Smooth muscle cell (in vitro differentiated cells): ENCODE data around the gene ELMOD2. TPM values are rescaled to one million over a fixed set of nuclear protein-coding genes. Genes with fewer than 3 reads are reported as not detected.

Source experiments
- DNase-seq: peaks from one replicate; lab custom pipeline; 2025; ENCODE audit not compliant: unreplicated experiment; lab: John Stamatoyannopoulos, UW
- H2AFZ ChIP-seq: fragments of 200-600 bp; sonication (generic); 2 replicates; pipeline ENCODE4 v1.6.0; 2016; ENCODE audit warnings: antibody characterized with exemption, low read depth, mild to moderate bottlenecking
- H3F3A ChIP-seq: fragments of 200-600 bp; sonication (generic); 2 replicates; pipeline ENCODE4 v1.6.0; 2017; ENCODE audit warnings: antibody characterized with exemption, low read depth
- H3K27ac ChIP-seq: fragments of 200-600 bp; sonication (generic); 2 replicates; pipeline ENCODE4 v1.5.1; 2016; ENCODE audit warnings: low read depth, mild to moderate bottlenecking
- H3K27me3 ChIP-seq: fragments of 200-600 bp; sonication (generic); 2 replicates; pipeline ENCODE4 v1.6.1; 2016; ENCODE audit warnings: low read depth, mild to moderate bottlenecking
- H3K36me3 ChIP-seq: fragments of 200-600 bp; sonication (generic); 2 replicates; pipeline ENCODE4 v1.5.1; 2016; ENCODE audit warnings: low read depth
- H3K4me1 ChIP-seq: fragments of 200-600 bp; sonication (generic); 2 replicates; pipeline ENCODE4 v1.5.1; 2016; ENCODE audit warnings: low read depth
- H3K4me2 ChIP-seq: fragments of 200-600 bp; sonication (generic); 2 replicates; pipeline ENCODE4 v1.6.0; 2016; ENCODE audit warnings: mild to moderate bottlenecking
- H3K4me3 ChIP-seq: fragments of 200-600 bp; sonication (generic); 2 replicates; pipeline ENCODE4 v1.5.1; 2016; ENCODE audit warnings: mild to moderate bottlenecking
- H3K79me2 ChIP-seq: fragments of 200-600 bp; sonication (generic); 2 replicates; pipeline ENCODE4 v1.6.0; 2016; ENCODE audit warnings: low read depth, mild to moderate bottlenecking
- H3K9ac ChIP-seq: fragments of 200-600 bp; sonication (generic); 2 replicates; pipeline ENCODE4 v1.6.0; 2016; ENCODE audit warnings: low read depth
- H3K9me3 ChIP-seq: fragments of 200-600 bp; sonication (generic); replicated peaks from 2 replicates; pipeline ENCODE4 v1.5.1; 2016; ENCODE audit warnings: low read depth
- H4K20me1 ChIP-seq: fragments of 200-600 bp; sonication (generic); 2 replicates; pipeline ENCODE4 v1.6.0; 2016; ENCODE audit warnings: low read depth
- WGBS: methylation state at CpG from one replicate; pipeline ENCODE4 v1.1.7; 2016; ENCODE audit warnings: low lambda C conversion rate; 5-methylcytosine and 5-hydroxymethylcytosine counted together
- polyA plus RNA-seq: library from polyadenylated mRNA; unstranded; fragments of >200 nt; fragmentation: Nextera tagmentation; extraction: Ambion mirVana; gene quantifications from 2 replicates; pipeline ENCODE4 v1.2.1, GENCODE V29; 2016
- total RNA-seq: library from RNA; depleted of rRNA; stranded (reverse); fragments of >200 nt; gene quantifications from 2 replicates; pipeline ENCODE4 v1.2.3, GENCODE V29; 2014
- TF ChIP-seq, protein P1 (sequence below): fragments of 200-600 bp; sonication (generic); IDR thresholded peaks from 2 replicates; pipeline ENCODE4 v1.5.1; 2017; ENCODE audit warnings: borderline replicate concordance, mild to moderate bottlenecking, antibody characterized with exemption; ENCODE audit not compliant: insufficient read depth, poor library complexity, severe bottlenecking

ELMOD2 gene, protein sequence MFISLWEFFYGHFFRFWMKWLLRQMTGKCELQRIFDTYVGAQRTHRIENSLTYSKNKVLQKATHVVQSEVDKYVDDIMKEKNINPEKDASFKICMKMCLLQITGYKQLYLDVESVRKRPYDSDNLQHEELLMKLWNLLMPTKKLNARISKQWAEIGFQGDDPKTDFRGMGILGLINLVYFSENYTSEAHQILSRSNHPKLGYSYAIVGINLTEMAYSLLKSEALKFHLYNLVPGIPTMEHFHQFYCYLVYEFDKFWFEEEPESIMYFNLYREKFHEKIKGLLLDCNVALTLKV
- 52.9 and 59.6 TPM in 2 replicates for total RNA-seq
- polyA plus RNA-seq = 26.5 and 31.0 TPM in 2 replicates

DNA sequence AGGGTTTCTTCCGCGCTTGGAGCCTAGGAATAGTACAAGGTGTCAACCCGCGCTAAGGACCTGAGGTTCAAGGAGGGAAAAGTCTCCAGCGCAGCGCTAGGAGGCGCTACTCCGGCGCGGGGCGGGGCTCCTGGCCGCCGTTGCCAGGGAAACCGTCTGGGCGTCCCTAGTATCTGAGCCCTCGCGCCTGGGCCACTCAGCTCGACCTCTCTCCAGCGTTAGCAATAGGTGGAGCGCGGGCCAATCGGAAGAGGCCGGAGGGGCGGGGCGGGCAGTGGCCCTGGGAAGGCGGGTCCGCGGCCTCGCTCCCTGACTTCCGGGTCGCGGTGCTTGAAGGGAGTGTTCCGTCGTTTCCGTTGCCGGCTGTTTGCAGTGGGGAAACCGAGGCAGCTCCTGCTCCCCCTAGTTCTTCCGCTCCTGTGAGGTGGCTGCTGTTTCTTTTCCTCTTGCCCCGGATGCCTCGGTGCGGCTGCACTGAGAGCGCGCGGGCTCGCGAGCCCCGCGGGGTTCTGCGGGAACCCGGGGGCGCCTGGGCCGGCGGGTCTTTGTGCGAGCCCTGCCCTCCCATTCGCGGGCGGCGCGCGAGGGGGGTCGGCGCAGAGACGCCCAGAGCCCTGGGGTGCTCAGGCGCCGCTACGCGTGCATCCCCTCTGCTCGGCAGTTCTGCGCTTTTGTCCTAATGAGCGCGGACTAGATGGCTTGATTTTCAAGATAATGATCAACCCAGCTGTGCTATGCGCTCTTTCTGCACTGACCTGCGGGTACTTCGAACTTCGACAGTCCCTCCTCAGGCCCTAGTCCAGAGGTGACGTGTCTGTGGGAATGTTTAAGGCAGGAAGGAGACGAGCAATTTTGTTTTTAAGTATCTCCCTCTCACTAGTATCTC, at the start of gene ELMOD2:
TSS of gene ELMOD2 (plus strand) at position 312 of the 886 bp plus-strand sequence. CDS start 1,261 bp downstream, outside the sequence.
- Histone ChIP-seq H3K27me3 (no peaks in the 10 kb centered on the region), H3F3A (no peaks in the 10 kb centered on the region), H3K36me3 (peaks cover 8% of the 10 kb centered on the region), H3K4me2 (peak within 1 kb of the TSS; percentile 95), H3K4me3 (peak within 1 kb of the TSS; percentile 81), H3K27ac (peak within 1 kb of the TSS; percentile 33), H3K79me2 (no peaks in the 10 kb centered on the region), H3K4me1 (peaks cover 9% of the 10 kb centered on the region), H4K20me1 (no peaks in the 10 kb centered on the region), H3K9me3 (no peaks in the 10 kb centered on the region), H2AFZ (peak within 1 kb of the TSS; percentile 96), H3K9ac (peak within 1 kb of the TSS; percentile 83)
- TF ChIP-seq, protein P1, sequence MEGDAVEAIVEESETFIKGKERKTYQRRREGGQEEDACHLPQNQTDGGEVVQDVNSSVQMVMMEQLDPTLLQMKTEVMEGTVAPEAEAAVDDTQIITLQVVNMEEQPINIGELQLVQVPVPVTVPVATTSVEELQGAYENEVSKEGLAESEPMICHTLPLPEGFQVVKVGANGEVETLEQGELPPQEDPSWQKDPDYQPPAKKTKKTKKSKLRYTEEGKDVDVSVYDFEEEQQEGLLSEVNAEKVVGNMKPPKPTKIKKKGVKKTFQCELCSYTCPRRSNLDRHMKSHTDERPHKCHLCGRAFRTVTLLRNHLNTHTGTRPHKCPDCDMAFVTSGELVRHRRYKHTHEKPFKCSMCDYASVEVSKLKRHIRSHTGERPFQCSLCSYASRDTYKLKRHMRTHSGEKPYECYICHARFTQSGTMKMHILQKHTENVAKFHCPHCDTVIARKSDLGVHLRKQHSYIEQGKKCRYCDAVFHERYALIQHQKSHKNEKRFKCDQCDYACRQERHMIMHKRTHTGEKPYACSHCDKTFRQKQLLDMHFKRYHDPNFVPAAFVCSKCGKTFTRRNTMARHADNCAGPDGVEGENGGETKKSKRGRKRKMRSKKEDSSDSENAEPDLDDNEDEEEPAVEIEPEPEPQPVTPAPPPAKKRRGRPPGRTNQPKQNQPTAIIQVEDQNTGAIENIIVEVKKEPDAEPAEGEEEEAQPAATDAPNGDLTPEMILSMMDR = peak; percentile 90
- WGBS = under 1% methylated on average over 65 of the region's 77 CpGs
- peak; percentile 83 for DNase-seq

DNA sequence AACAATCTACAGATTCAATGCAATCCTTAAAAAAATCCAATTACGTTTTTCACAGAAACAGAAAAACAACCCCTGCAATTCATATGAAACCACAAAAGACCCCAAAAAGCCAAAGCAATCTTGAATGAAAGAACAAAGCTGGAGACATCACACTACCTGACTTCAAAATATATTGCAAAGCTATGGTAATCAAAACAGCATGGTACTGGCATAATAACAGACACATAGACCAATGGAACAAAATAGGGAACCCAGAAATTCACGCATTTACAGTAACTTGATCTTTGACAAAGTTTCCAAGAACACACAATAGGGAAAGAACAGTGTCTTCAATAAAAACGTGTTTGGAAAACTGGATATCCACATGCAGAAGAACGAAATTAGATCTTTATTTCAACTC, 40.5 kb upstream of the ELMOD2 start:
- no peak for DNase-seq
- Histone ChIP-seq H3K9ac (no peak overlapping the region), H3F3A (no peaks in the 10 kb centered on the region), H2AFZ (no peak overlapping the region), H3K9me3 (no peaks in the 10 kb centered on the region), H3K4me1 (no peaks in the 10 kb centered on the region), H3K27ac (no peak overlapping the region), H3K4me2 (no peak overlapping the region), H3K36me3 (no peaks in the 10 kb centered on the region), H3K79me2 (no peaks in the 10 kb centered on the region), H4K20me1 (no peaks in the 10 kb centered on the region), H3K27me3 (peaks cover 19% of the 10 kb centered on the region), H3K4me3 (no peak overlapping the region)
- 89% methylated on average over 4 of the region's 4 CpGs for WGBS
- TF ChIP-seq, protein P1 = no peak

DNA sequence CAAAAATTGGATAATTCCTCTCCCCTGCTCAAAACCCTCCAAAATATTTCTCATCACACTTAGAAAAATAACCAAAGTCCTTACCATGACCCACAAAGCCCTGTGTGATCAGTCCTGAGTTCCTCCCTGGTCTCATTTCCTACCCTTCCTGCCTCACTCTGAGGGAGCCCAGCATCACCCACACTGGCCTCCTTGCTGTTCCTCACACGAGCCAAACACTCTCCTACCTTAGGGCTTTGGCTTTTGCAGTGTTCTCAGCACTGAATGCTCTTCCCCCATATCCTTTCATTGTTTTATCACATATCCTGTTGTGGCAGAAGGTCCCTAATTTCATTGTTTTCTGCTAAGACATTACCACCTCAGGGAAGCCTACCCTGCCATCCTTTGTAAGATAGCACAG, 38.0 kb upstream of the ELMOD2 start:
- DNase-seq = no peak
- no peak overlapping the region for H3K4me3 ChIP-seq
- no peak overlapping the region for H3K27ac ChIP-seq
- no peaks in the 10 kb centered on the region for H3F3A ChIP-seq
- no peaks in the 10 kb centered on the region for H3K9me3 ChIP-seq
- H2AFZ ChIP-seq = no peak overlapping the region
- peaks cover 18% of the 10 kb centered on the region for H3K27me3 ChIP-seq
- H4K20me1 ChIP-seq = no peaks in the 10 kb centered on the region
- 59% methylated on average over 1 of the region's 1 CpG for WGBS
- H3K4me1 ChIP-seq = no peaks in the 10 kb centered on the region
- H3K79me2 ChIP-seq = no peaks in the 10 kb centered on the region
- TF ChIP-seq, protein P1 = no peak
- H3K4me2 ChIP-seq = no peak overlapping the region
- H3K9ac ChIP-seq = no peak overlapping the region
- no peaks in the 10 kb centered on the region for H3K36me3 ChIP-seq
